ENCODE data around the gene TAS1R2.

TAS1R2 gene

GRCh38 chr1:18805150-18805879 is 54.1 kb downstream of the TAS1R2 start:
- Histone ChIP-seq H3K4me3 (replicated peaks; ENCODE audit: insufficient read depth, low read length) (no peak overlapping the region), H3K27ac (replicated peaks) (no peak overlapping the region), H3K27me3 (ENCODE audit: insufficient read depth, poor library complexity, severe bottlenecking) (no peaks in the 10 kb centered on the region)
- TF ChIP-seq GABPA (IDR thresholded peaks at IDR 0.05; ENCODE audit: low read depth) (no peak), REST (IDR thresholded peaks at IDR 0.05; ENCODE audit: insufficient replicate concordance, low read depth) (no peak), CTCF (IDR thresholded peaks at IDR 0.05; ENCODE audit: insufficient read depth, low read length) (no peak), SPI1 (IDR thresholded peaks at IDR 0.05; ENCODE audit: borderline replicate concordance, low read depth) (no peak), POLR2AphosphoS5 (IDR thresholded peaks at IDR 0.05; ENCODE audit: low read depth) (no peak)
- DNase-seq (ENCODE audit: low read depth in 1 of 2, low spot score in 1 of 2): no peak

- Histone ChIP-seq H3K27ac (replicated peaks) (no peak overlapping the region), H3K27me3 (ENCODE audit: insufficient read depth, poor library complexity, severe bottlenecking) (no peaks in the 10 kb centered on the region), H3K4me3 (replicated peaks; ENCODE audit: insufficient read depth, low read length) (no peak overlapping the region)
- no peak for TF ChIP-seq GABPA (IDR thresholded peaks at IDR 0.05; ENCODE audit: low read depth)
- TF ChIP-seq REST (IDR thresholded peaks at IDR 0.05; ENCODE audit: insufficient replicate concordance, low read depth): no peak
- TF ChIP-seq CTCF (IDR thresholded peaks at IDR 0.05; ENCODE audit: insufficient read depth, low read length): no peak
- TF ChIP-seq SPI1 (IDR thresholded peaks at IDR 0.05; ENCODE audit: borderline replicate concordance, low read depth): no peak
- no peak for TF ChIP-seq POLR2AphosphoS5 (IDR thresholded peaks at IDR 0.05; ENCODE audit: low read depth)
- DNase-seq (ENCODE audit: low read depth in 1 of 2, low spot score in 1 of 2): no peak
Observed at GRCh38 chr1:18803851-18804250, 55.6 kb downstream of the TAS1R2 start.

GRCh38 chr1:18803151-18803791 is 56.2 kb downstream of the TAS1R2 start:
- DNase-seq (ENCODE audit: low read depth in 1 of 2, low spot score in 1 of 2): no peak
- H3K27ac ChIP-seq (replicated peaks): no peak overlapping the region
- TF ChIP-seq POLR2AphosphoS5 (IDR thresholded peaks at IDR 0.05; ENCODE audit: low read depth) (no peak), CTCF (IDR thresholded peaks at IDR 0.05; ENCODE audit: insufficient read depth, low read length) (no peak), SPI1 (IDR thresholded peaks at IDR 0.05; ENCODE audit: borderline replicate concordance, low read depth) (no peak), GABPA (IDR thresholded peaks at IDR 0.05; ENCODE audit: low read depth) (no peak), REST (IDR thresholded peaks at IDR 0.05; ENCODE audit: insufficient replicate concordance, low read depth) (no peak)
- H3K27me3 ChIP-seq (ENCODE audit: insufficient read depth, poor library complexity, severe bottlenecking): no peaks in the 10 kb centered on the region
- no peak overlapping the region for H3K4me3 ChIP-seq (replicated peaks; ENCODE audit: insufficient read depth, low read length)

All from HL-60 (cell line).